Lower leg skin (tissue), 3 donors: ENCODE measurements around the gene HK1.

Source experiments
- CTCF ChIP-seq, 3 donors: fragments of 450-650 bp; IDR thresholded peaks; one replicate each; pipeline ENCODE4 v1.5.1; 2016; ENCODE audit warnings: antibody characterized with exemption in 3 of 3, mild to moderate bottlenecking in 3 of 3, moderate library complexity in 2 of 3
- POLR2A ChIP-seq, 2 donors: fragments of 450-650 bp; IDR thresholded peaks; one replicate each; pipeline ENCODE4 v1.6.1; 2016 to 2017; ENCODE audit warnings: antibody characterized with exemption in 2 of 2, mild to moderate bottlenecking in 1 of 2, moderate library complexity in 1 of 2

GRCh38 chr10:69247313-69247710 lies 31.0 kb upstream of the HK1 start:
- TF ChIP-seq CTCF (IDR thresholded peaks at IDR 0.05), result no peak
- no peak for TF ChIP-seq POLR2A (IDR thresholded peaks at IDR 0.05)
